SK-N-SH treated with all-trans-retinoic acid at 6 μM for 48 hours (cell line): ENCODE data around the gene CHST2.

Experiments
- ARNTL ChIP-seq: fragments of 450-650 bp; formaldehyde crosslinking; IDR thresholded peaks from 2 replicates; pipeline ENCODE4 v1.5.0; 2020; ENCODE audit warnings: low read depth, mild to moderate bottlenecking, moderate library complexity, borderline replicate concordance
- CSDC2 ChIP-seq: fragments of 250-450 bp; sonication (Bioruptor Pico); IDR thresholded peaks from 2 replicates; pipeline ENCODE4 v1.5.0; 2020; ENCODE audit warnings: mild to moderate bottlenecking, moderate library complexity
- RARB ChIP-seq: fragments of 250-450 bp; sonication (Bioruptor Pico); IDR thresholded peaks from 2 replicates; pipeline ENCODE4 v1.8.0; 2021; ENCODE audit warnings: mild to moderate bottlenecking, moderate library complexity
- TOX ChIP-seq: fragments of 250-450 bp; sonication (Bioruptor Pico); IDR thresholded peaks from 2 replicates; pipeline ENCODE4 v1.8.0; 2021; ENCODE audit warnings: mild to moderate bottlenecking, moderate library complexity, borderline replicate concordance
- ZFP3 ChIP-seq: fragments of 250-450 bp; sonication (Bioruptor Pico); IDR thresholded peaks from 2 replicates; pipeline ENCODE4 v1.5.0; 2020; ENCODE audit warnings: mild to moderate bottlenecking, moderate library complexity
- ZFP30 ChIP-seq: fragments of 450-650 bp; formaldehyde crosslinking; IDR thresholded peaks from 2 replicates; pipeline ENCODE4 v1.5.0; 2022; ENCODE audit warnings: mild to moderate bottlenecking, moderate library complexity
- ZNF70 ChIP-seq: fragments of 450-650 bp; formaldehyde crosslinking; IDR thresholded peaks from 2 replicates; pipeline ENCODE4 v1.5.0; 2020; ENCODE audit warnings: mild to moderate bottlenecking, moderate library complexity
- ZNF8 ChIP-seq: fragments of 450-650 bp; formaldehyde crosslinking; IDR thresholded peaks from 2 replicates; pipeline ENCODE4 v1.5.0; 2020; ENCODE audit warnings: mild to moderate bottlenecking, moderate library complexity
- TF ChIP-seq, protein P1 (sequence below): fragments of 250-450 bp; sonication (Bioruptor Pico); IDR thresholded peaks from 2 replicates; pipeline ENCODE4 v1.8.0; 2021; ENCODE audit warnings: low read depth, mild to moderate bottlenecking, moderate library complexity, borderline replicate concordance
- TF ChIP-seq, protein P2 (sequence below): fragments of 250-450 bp; sonication (Bioruptor Pico); IDR thresholded peaks from 2 replicates; pipeline ENCODE4 v1.8.0; 2020; ENCODE audit warnings: mild to moderate bottlenecking, moderate library complexity, borderline replicate concordance

DNA sequence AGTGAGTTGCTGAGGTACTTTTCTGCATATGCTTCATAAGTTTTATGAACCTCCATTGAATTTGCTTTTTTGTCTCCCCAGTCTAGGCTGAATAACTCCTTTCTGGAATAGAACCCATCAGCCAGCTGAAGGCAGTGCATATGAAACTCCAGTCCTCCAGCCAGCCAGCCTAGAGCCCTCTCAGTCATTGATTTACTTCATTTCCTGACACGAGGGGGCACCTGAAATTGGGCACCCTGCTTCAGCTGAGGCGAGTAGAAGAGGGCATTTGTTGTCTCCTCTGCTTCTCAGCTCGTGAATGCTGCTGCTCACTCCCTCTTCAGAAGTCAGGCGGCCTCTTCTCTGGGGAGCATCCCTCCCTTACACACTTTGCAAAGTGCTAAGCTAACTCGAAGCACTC lies 32.5 kb downstream of the CHST2 start:
- TF ChIP-seq ARNTL (CRISPR knock-in tag) (no peak), ZFP3 (no peak), ZNF8 (no peak), TOX (CRISPR knock-in tag) (no peak), ZNF70 (CRISPR knock-in tag) (no peak), ZFP30 (CRISPR knock-in tag) (no peak), RARB (CRISPR knock-in tag) (no peak), CSDC2 (CRISPR knock-in tag) (no peak)
- TF ChIP-seq, protein P1, sequence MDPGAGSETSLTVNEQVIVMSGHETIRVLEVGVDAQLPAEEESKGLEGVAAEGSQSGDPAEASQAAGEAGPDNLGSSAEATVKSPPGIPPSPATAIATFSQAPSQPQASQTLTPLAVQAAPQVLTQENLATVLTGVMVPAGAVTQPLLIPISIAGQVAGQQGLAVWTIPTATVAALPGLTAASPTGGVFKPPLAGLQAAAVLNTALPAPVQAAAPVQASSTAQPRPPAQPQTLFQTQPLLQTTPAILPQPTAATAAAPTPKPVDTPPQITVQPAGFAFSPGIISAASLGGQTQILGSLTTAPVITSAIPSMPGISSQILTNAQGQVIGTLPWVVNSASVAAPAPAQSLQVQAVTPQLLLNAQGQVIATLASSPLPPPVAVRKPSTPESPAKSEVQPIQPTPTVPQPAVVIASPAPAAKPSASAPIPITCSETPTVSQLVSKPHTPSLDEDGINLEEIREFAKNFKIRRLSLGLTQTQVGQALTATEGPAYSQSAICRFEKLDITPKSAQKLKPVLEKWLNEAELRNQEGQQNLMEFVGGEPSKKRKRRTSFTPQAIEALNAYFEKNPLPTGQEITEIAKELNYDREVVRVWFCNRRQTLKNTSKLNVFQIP (CRISPR knock-in tag) = no peak
- TF ChIP-seq, protein P2, sequence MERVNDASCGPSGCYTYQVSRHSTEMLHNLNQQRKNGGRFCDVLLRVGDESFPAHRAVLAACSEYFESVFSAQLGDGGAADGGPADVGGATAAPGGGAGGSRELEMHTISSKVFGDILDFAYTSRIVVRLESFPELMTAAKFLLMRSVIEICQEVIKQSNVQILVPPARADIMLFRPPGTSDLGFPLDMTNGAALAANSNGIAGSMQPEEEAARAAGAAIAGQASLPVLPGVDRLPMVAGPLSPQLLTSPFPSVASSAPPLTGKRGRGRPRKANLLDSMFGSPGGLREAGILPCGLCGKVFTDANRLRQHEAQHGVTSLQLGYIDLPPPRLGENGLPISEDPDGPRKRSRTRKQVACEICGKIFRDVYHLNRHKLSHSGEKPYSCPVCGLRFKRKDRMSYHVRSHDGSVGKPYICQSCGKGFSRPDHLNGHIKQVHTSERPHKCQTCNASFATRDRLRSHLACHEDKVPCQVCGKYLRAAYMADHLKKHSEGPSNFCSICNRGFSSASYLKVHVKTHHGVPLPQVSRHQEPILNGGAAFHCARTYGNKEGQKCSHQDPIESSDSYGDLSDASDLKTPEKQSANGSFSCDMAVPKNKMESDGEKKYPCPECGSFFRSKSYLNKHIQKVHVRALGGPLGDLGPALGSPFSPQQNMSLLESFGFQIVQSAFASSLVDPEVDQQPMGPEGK (CRISPR knock-in tag) = no peak
